Vagina (tissue), 2 donors: Measurements from ENCODE around the gene HOTAIR. TPM values are rescaled to one million over a fixed set of nuclear protein-coding genes. Genes with fewer than 3 reads are reported as not detected.

Experiments
- DNase-seq, 2 donors: peaks; one replicate each; pipeline ENCODE4 v3.0.0-alpha.2; 2017; ENCODE audit errors: extremely low spot score in 2 of 2
- H3K27ac ChIP-seq: fragments of 200-600 bp; sonication (generic); one replicate; pipeline ENCODE4 v1.5.1; 2019
- H3K27me3 ChIP-seq: fragments of 200-600 bp; sonication (generic); one replicate; pipeline ENCODE4 v1.5.1; 2019
- H3K36me3 ChIP-seq, 2 donors: fragments of 200-600 bp; sonication (generic); one replicate each; pipeline ENCODE4 v1.5.1; 2017 to 2019
- H3K4me1 ChIP-seq: fragments of 200-600 bp; sonication (generic); one replicate; pipeline ENCODE4 v1.5.1; 2019
- H3K4me3 ChIP-seq, 2 donors: fragments of 200-600 bp; sonication (generic); 1 replicate in 1 of 2; 2 replicates in 1 of 2; pipeline ENCODE4 v1.5.1; 2016 to 2019
- H3K9me3 ChIP-seq: fragments of 200-600 bp; sonication (generic); one replicate; pipeline ENCODE4 v1.5.1; 2019
- CTCF ChIP-seq, 3 experiments: fragments of 450-650 bp in 2 of 3; fragments of 200-600 bp in 1 of 3; sonication (generic) in 1 of 3; IDR thresholded peaks; one replicate each; pipeline ENCODE4 v1.5.1; 2017 to 2019; ENCODE audit warnings: antibody characterized with exemption in 3 of 3, mild to moderate bottlenecking in 2 of 3, moderate library complexity in 2 of 3
- POLR2A ChIP-seq, 2 donors: fragments of 450-650 bp; IDR thresholded peaks; one replicate each; pipeline ENCODE4 v1.6.1; 2017; ENCODE audit warnings: antibody characterized with exemption in 2 of 2, mild to moderate bottlenecking in 2 of 2, moderate library complexity in 2 of 2
- POLR2AphosphoS5 ChIP-seq, 2 donors: sonication (generic); formaldehyde crosslinking; IDR thresholded peaks; one replicate each; pipeline ENCODE4 v1.9.0; 2017; ENCODE audit warnings: antibody characterized with exemption in 2 of 2, mild to moderate bottlenecking in 2 of 2, low read depth in 1 of 2; ENCODE audit not compliant: insufficient read depth in 1 of 2
- intact Hi-C: fragments of 100-400 bp; cut with DNase I; formaldehyde crosslinking; loops from one replicate; pipeline ENCODE4 v1.15.1; 2023
- total RNA-seq: library from RNA; depleted of rRNA; stranded (reverse); fragments of >200 nt; gene quantifications from one replicate; pipeline ENCODE4 v1.2.3, GENCODE V29; 2016

The HOTAIR gene
- total RNA-seq, 1 donor from 2014 or later: not detected

- TF ChIP-seq CTCF (IDR thresholded peaks at IDR 0.05): no peak
- no peak for TF ChIP-seq POLR2AphosphoS5 (IDR thresholded peaks at IDR 0.05; ENCODE audit: insufficient read depth in 1 of 2, low read depth in 1 of 2)
- TF ChIP-seq POLR2A (IDR thresholded peaks at IDR 0.05): no peak
- no peak overlapping the region for H3K27ac ChIP-seq
- DNase-seq: no peak
- intact Hi-C loops: no loop called here
- peaks cover 25% of the 10 kb centered on the region for H3K4me1 ChIP-seq
- no peaks in the 10 kb centered on the region for H3K36me3 ChIP-seq
- peaks cover 20% of the 10 kb centered on the region for H3K27me3 ChIP-seq
- H3K9me3 ChIP-seq: no peaks in the 10 kb centered on the region
- no peak overlapping the region for H3K4me3 ChIP-seq
Observed at GRCh38 chr12:54004063-54004840, 29.5 kb upstream of the HOTAIR start.

GRCh38 chr12:54003625-54004024 is 28.9 kb upstream of the HOTAIR start:
- no peak for DNase-seq
- no peak overlapping the region for H3K27ac ChIP-seq
- TF ChIP-seq POLR2AphosphoS5 (IDR thresholded peaks at IDR 0.05; ENCODE audit: insufficient read depth in 1 of 2, low read depth in 1 of 2): no peak
- TF ChIP-seq CTCF (IDR thresholded peaks at IDR 0.05): no peak
- no peak for TF ChIP-seq POLR2A (IDR thresholded peaks at IDR 0.05)
- intact Hi-C loops: no loop called here
- no peaks in the 10 kb centered on the region for H3K36me3 ChIP-seq
- H3K4me3 ChIP-seq: no peak overlapping the region
- H3K27me3 ChIP-seq: peaks cover 21% of the 10 kb centered on the region
- H3K9me3 ChIP-seq: no peaks in the 10 kb centered on the region
- peaks cover 22% of the 10 kb centered on the region for H3K4me1 ChIP-seq

- DNase-seq: no peak
- TF ChIP-seq POLR2A (IDR thresholded peaks at IDR 0.05): no peak
- no peak for TF ChIP-seq CTCF (IDR thresholded peaks at IDR 0.05)
- no peak for TF ChIP-seq POLR2AphosphoS5 (IDR thresholded peaks at IDR 0.05; ENCODE audit: insufficient read depth in 1 of 2, low read depth in 1 of 2)
- peaks cover 21% of the 10 kb centered on the region for H3K27me3 ChIP-seq
- no peaks in the 10 kb centered on the region for H3K9me3 ChIP-seq
- H3K27ac ChIP-seq: no peak overlapping the region
- no peak overlapping the region for H3K4me3 ChIP-seq
- H3K4me1 ChIP-seq: peaks cover 22% of the 10 kb centered on the region
- intact Hi-C loops: no loop called here
- no peaks in the 10 kb centered on the region for H3K36me3 ChIP-seq
Observed at GRCh38 chr12:54002915-54003389, 28.2 kb upstream of the HOTAIR start.

GRCh38 chr12:54002278-54002914 is 27.6 kb upstream of the HOTAIR start:
- DNase-seq: no peak
- H3K27me3 ChIP-seq: peaks cover 25% of the 10 kb centered on the region
- TF ChIP-seq POLR2AphosphoS5 (IDR thresholded peaks at IDR 0.05; ENCODE audit: insufficient read depth in 1 of 2, low read depth in 1 of 2) (no peak), POLR2A (IDR thresholded peaks at IDR 0.05) (no peak), CTCF (IDR thresholded peaks at IDR 0.05) (no peak)
- no peak overlapping the region for H3K4me3 ChIP-seq
- H3K9me3 ChIP-seq: no peaks in the 10 kb centered on the region
- H3K4me1 ChIP-seq: peaks cover 22% of the 10 kb centered on the region
- intact Hi-C loops: no loop called here
- no peaks in the 10 kb centered on the region for H3K36me3 ChIP-seq
- no peak overlapping the region for H3K27ac ChIP-seq
